MG63 (cell line): ENCODE measurements around the gene OR10W1. TPM values are rescaled to one million over a fixed set of nuclear protein-coding genes. Genes with fewer than 3 reads are reported as not detected.

ENCODE experiments used
- total RNA-seq: library from RNA; depleted of rRNA; stranded (reverse); fragments of >200 nt; shearing (Covaris generic); gene quantifications from 2 replicates; pipeline ENCODE4 v1.2.3, GENCODE V29; 2014; ENCODE audit warnings: low replicate concordance; rRNA removed

Gene OR10W1
- total RNA-seq, 1 experiment from 2014 or later, result not detected

Other genes starting within 250 kb of the OR10W1 start
- not detected in 2 replicates for gene OR9Q1, start 244.4 kb downstream of the OR10W1 start, total RNA-seq
- gene OR6Q1, start 237.3 kb downstream of the OR10W1 start, total RNA-seq, result not detected in 2 replicates
- gene OR9I1, start 142.7 kb downstream of the OR10W1 start, total RNA-seq, result not detected in 2 replicates
- gene OR9Q2, start 79.2 kb downstream of the OR10W1 start, total RNA-seq, result not detected in 2 replicates
- not detected in 2 replicates for gene OR1S2, start 64.1 kb downstream of the OR10W1 start, total RNA-seq
- not detected in 2 replicates for gene OR1S1, start 55.5 kb downstream of the OR10W1 start, total RNA-seq
- gene OR10Q1, start 39.3 kb downstream of the OR10W1 start, total RNA-seq, result not detected in 2 replicates
- gene OR5B17, start 90.8 kb upstream of the OR10W1 start, total RNA-seq, result not detected in 2 replicates
- gene OR5B3, start 138.6 kb upstream of the OR10W1 start, total RNA-seq, result not detected in 2 replicates
- not detected in 2 replicates for gene OR5B2, start 159.9 kb upstream of the OR10W1 start, total RNA-seq
- gene OR5B12, start 174.0 kb upstream of the OR10W1 start, total RNA-seq, result not detected in 2 replicates
- not detected in 2 replicates for gene OR5B21, start 239.8 kb upstream of the OR10W1 start, total RNA-seq